Stimulated activated CD4-positive, alpha-beta T cell treated with anti-CD3 and anti-CD28 coated beads, Interleukin-1b, Interleukin-23, amount 100 ng/mL, for 48 hours (primary cell): ENCODE data around the gene CEP131.

Source experiments
- DNase-seq: peaks from one replicate; pipeline ENCODE4 v3.0.0-alpha.2; 2020

The CEP131 gene

DNA sequence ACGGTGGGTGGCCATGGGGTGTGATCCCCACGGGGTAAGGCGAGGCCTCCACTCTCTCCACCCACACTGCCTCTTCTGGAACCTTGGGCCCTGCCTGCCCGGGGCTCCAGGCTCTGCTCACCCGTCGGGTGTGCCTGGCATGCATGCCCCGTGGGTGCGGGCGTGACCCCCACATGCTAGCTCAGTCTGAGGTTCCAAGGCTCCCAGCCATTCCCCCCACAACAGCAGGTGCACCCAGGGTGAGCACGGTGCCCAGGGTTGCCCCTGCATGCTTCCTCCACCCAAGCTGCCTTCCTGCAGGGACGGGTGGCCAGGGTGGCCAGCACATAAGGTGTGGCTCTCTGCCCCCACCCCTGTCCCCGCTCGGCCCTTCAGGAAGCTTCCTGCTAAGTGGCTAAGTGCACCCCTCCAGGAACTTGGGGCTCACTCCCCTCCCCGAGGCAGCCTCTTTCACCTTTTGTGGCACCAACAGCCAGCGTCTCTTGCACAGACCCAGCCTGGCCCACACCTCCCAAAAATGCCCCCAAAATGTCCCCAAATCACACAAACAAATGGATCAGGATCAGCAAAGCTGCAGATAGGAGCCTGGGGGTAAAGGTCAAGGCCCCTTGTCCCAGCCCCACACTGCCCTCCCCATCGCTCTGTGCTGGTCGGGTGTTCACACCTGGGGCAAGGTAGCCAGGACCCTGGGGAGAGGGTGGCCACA is 78.9 kb downstream of the CEP131 start:
- no peak for DNase-seq

DNA sequence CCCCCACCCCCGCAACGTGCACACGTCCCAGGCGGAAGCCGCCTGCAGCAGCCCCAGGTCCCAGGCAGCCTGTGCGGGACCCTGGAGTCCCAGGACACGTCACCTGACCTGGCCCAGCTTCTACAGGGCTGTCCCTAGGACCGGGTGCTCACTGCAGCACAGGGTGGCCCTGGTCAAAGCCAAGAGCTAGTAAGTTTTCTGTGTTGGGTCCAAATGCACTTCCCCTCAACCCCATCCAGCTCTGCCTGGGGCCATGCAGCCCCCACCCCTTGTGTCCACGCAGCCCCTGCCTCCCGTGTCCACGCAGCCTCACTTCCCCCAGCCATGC is 79.6 kb downstream of the CEP131 start:
- no peak for DNase-seq

DNA sequence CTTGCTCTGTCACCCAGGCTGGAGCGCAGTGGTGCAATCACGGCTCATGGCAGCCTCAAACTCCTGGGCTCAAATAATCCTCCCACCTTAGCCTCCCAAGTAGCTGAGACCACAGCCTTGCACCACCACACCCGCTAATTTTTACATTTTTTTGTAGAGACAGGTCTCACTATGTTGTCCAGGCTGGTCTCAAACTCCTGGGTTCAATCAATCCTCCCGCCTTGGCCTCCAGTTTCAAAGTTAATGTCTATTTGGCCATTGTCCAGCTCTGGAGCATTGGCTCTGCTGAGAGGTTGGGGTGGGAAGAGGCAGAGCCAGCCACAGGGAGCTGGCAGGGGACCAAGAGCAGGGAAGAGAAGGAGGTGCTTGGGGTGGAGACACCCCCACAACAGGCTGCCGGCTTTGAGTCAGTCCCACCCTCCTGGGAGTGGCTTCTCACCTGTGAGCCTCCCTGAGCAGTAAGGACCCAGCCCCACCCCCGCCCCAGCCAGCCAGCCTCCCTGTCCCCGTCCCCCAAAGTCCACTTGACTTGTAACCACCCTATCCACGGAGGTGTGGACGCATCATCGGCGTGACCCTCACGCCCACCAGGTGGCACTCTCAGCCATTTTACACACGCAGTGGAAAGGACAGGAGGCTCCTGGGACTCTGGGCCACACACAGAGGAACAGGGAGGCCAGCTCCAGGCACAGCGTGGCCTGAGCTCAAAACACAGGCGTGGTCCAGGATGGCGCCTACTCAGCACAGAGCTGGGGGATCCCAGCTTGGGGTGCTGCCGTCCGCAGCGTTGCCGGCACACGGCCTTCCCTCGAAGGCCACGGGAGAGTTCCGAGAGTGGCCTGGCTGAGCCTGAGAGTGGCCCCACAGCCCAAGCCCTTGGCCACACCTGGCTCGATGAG is 80.2 kb downstream of the CEP131 start:
- DNase-seq = peak; percentile 47

DNA sequence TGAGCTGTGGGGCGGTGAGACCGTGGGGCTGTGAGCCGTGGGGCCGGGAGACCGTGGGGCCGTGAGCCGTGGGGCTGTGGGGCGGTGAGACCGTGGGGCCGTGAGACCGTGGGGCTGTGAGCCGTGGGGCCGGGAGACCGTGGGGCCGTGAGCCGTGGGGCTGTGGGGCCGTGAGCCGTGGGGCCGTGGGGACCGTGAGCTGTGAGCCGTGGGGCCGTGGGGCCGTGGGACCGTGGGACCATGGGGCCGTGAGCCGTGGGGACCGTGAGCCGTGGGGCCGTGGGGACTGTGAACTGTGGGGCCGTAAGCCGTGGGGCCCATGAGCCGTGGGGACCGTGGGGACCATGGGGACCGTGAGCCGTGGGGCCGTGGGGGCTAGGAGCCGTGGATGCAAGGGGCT is 82.1 kb downstream of the CEP131 start:
- no peak for DNase-seq

DNA sequence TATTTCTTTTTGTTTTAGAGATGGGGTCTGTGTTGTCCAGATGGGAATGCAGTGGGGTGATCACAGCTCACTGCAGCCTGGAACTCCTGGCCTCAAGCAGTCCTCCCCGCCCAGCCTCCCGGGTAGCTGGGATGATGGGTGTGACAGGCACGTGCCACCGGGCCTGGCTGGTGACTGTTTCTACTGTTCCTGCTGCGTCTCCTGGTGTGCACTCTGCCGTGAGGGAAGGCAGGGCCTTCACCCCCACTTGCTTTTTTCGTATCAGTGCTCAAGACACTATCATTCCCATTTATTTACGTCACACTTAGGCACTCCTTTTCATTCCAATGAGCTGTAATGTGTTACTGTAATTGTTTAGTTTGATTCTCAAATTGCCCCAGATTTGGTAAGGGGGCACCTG is 82.7 kb downstream of the CEP131 start:
- no peak for DNase-seq
